Measurements from ENCODE around the gene SKAP1.
"Not testable (repeated sequence)": the region's sequence is repeated elsewhere in the genome, so short reads cannot be mapped to it uniquely, and the experiment has no call there.

SKAP1 gene

GRCh38 chr17:48360861-48361633, 69.0 kb downstream of the SKAP1 start:
- H3K27me3 ChIP-seq (replicated peaks in 2 of 5; ENCODE audit: control insufficient read depth in 4 of 5, insufficient read depth in 5 of 5, low read length in 4 of 5); POLR2A ChIA-PET; H3K36me3 ChIP-seq (ENCODE audit: control insufficient read depth in 4 of 4, insufficient read depth in 4 of 4, low read length in 3 of 4); H3K27ac ChIP-seq (ENCODE audit: insufficient read depth in 1 of 2, low read depth in 1 of 2, low read length in 2 of 2, poor library complexity in 1 of 2, severe bottlenecking in 2 of 2); H3K4me3 ChIP-seq (ENCODE audit: control insufficient read depth in 1 of 7, extremely low read depth in 1 of 7, insufficient read depth in 4 of 7, low read depth in 2 of 7, low read length in 6 of 7); H3K9me3 ChIP-seq (ENCODE audit: control extremely low read depth in 1 of 5, control insufficient read depth in 4 of 5, insufficient read depth in 2 of 5, low read depth in 1 of 5, low read length in 4 of 5); DNase-seq: not testable (repeated sequence)
- CTCF ChIA-PET, result interaction anchor here (1.1 to 3.8 kb wide), 4 partner anchors 9 to 85 kb away, joined by 3 to 16 read pairs (median 4); no protein-coding TSS in a partner anchor
- 88% methylated on average over 5 of the region's 11 CpGs for WGBS (ENCODE audit: insufficient coverage)
- peaks cover 0 to 12% (median 8%) of the 10 kb centered on the region in 4 experiments for H3K4me1 ChIP-seq (ENCODE audit: control extremely low read depth in 1 of 4, control insufficient read depth in 4 of 4, insufficient read depth in 4 of 4, low read length in 3 of 4)

DNA sequence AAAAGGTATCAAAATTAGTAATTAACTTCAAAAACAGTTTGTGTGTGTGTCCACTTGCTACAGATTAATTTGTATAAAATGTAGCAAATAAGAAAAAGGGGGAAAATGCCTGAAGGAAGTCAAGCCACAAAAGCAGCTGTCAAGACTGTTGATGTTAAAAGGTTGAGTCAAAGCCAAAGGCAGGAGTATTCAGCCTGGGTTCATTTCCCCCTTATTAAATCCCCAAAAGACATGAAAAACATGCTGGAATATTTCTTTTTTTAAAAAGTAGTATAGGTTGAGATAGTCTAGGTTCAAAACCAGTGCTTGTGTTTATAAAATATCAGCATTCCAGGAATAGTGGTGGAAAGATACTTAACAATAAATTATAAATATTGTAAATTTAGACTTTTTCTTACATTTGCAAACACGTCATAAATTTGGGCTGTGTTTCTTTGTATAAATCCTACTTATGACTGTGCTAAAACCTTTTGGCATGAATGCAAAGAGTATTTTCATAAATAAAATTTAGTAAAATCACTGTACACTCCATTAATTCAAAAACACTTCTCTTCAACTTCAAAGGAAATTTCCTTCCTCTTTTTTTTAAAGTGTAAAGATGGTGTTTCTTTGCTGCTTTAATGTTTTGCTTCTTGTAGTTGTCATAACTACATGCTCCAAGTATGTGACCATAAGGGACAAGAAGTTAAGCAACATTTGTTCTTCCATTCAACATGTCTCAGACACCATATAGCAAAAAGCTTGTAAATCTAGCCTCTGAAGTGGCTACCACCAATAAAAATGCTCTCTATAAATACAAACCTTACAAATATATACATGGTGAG, 72.0 kb downstream of the SKAP1 start:
- ChIA-PET CTCF (interaction anchor here (0.9 to 1.4 kb wide), 5 partner anchors 11 to 142 kb away, joined by 3 to 4 read pairs (median 3); no protein-coding TSS in a partner anchor), POLR2A (no interaction called here)
- Histone ChIP-seq H3K27me3 (replicated peaks in 2 of 5; ENCODE audit: control insufficient read depth in 4 of 5, insufficient read depth in 5 of 5, low read length in 4 of 5) (no peaks in the 10 kb centered on the region), H3K27ac (ENCODE audit: insufficient read depth in 1 of 2, low read depth in 1 of 2, low read length in 2 of 2, poor library complexity in 1 of 2, severe bottlenecking in 2 of 2) (peak overlapping the region in 1 of 2 experiments; percentile 64), H3K4me3 (ENCODE audit: control insufficient read depth in 1 of 7, extremely low read depth in 1 of 7, insufficient read depth in 4 of 7, low read depth in 2 of 7, low read length in 6 of 7) (no peak overlapping the region), H3K9me3 (ENCODE audit: control extremely low read depth in 1 of 5, control insufficient read depth in 4 of 5, insufficient read depth in 2 of 5, low read depth in 1 of 5, low read length in 4 of 5) (no peaks in the 10 kb centered on the region), H3K36me3 (ENCODE audit: control insufficient read depth in 4 of 4, insufficient read depth in 4 of 4, low read length in 3 of 4) (no peaks in the 10 kb centered on the region), H3K4me1 (ENCODE audit: control extremely low read depth in 1 of 4, control insufficient read depth in 4 of 4, insufficient read depth in 4 of 4, low read length in 3 of 4) (peaks cover 0 to 12% (median 8%) of the 10 kb centered on the region in 4 experiments)
- WGBS (ENCODE audit: insufficient coverage), result no CpG with 5 or more reads among the region's 1 CpG
- DNase-seq, result peak; percentile 54 to 91 (median 87)

GRCh38 chr17:48356866-48357265, 73.1 kb downstream of the SKAP1 start:
- WGBS (ENCODE audit: insufficient coverage), result 86% methylated on average over 1 of the region's 2 CpGs
- no peaks in the 10 kb centered on the region for H3K27me3 ChIP-seq (replicated peaks in 2 of 5; ENCODE audit: control insufficient read depth in 4 of 5, insufficient read depth in 5 of 5, low read length in 4 of 5)
- POLR2A ChIA-PET, result no interaction called here
- peaks cover 0 to 15% (median 8%) of the 10 kb centered on the region in 4 experiments for H3K4me1 ChIP-seq (ENCODE audit: control extremely low read depth in 1 of 4, control insufficient read depth in 4 of 4, insufficient read depth in 4 of 4, low read length in 3 of 4)
- no peak overlapping the region for H3K4me3 ChIP-seq (ENCODE audit: control insufficient read depth in 1 of 7, extremely low read depth in 1 of 7, insufficient read depth in 4 of 7, low read depth in 2 of 7, low read length in 6 of 7)
- H3K27ac ChIP-seq (ENCODE audit: insufficient read depth in 1 of 2, low read depth in 1 of 2, low read length in 2 of 2, poor library complexity in 1 of 2, severe bottlenecking in 2 of 2), result no peak overlapping the region
- no peaks in the 10 kb centered on the region for H3K9me3 ChIP-seq (ENCODE audit: control extremely low read depth in 1 of 5, control insufficient read depth in 4 of 5, insufficient read depth in 2 of 5, low read depth in 1 of 5, low read length in 4 of 5)
- DNase-seq, result no peak
- CTCF ChIA-PET, result interaction anchor here (1.0 to 1.5 kb wide), 2 partner anchors 11 to 16 kb away, joined by 3 read pairs; no protein-coding TSS in a partner anchor
- H3K36me3 ChIP-seq (ENCODE audit: control insufficient read depth in 4 of 4, insufficient read depth in 4 of 4, low read length in 3 of 4), result no peaks in the 10 kb centered on the region

DNA sequence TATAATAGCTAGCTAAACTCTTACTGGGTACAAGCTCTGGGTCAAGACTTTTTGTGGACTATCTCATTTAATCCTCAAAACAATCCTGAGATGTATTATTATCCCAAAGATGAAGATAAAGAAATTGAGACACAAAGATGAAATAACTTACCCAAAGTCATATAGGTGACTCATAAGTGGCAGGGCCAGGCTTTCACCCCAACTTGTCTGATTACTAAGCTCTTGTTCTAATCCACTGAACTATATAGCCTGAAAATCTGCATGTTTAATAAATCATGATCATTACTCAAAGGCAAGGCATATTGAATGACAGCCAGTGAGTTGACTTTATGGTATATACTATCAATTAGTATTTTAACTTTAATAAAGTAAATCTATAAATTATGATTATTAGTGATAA, 77.4 kb downstream of the SKAP1 start:
- DNase-seq, result peak in 2 of 3 donors; percentile 21 to 34
- Histone ChIP-seq H3K36me3 (ENCODE audit: control insufficient read depth in 4 of 4, insufficient read depth in 4 of 4, low read length in 3 of 4) (no peaks in the 10 kb centered on the region), H3K9me3 (ENCODE audit: control extremely low read depth in 1 of 5, control insufficient read depth in 4 of 5, insufficient read depth in 2 of 5, low read depth in 1 of 5, low read length in 4 of 5) (peaks cover 0 to 3% (median 2%) of the 10 kb centered on the region in 5 experiments), H3K4me1 (ENCODE audit: control extremely low read depth in 1 of 4, control insufficient read depth in 4 of 4, insufficient read depth in 4 of 4, low read length in 3 of 4) (peaks cover 0 to 4% (median 1%) of the 10 kb centered on the region in 4 experiments), H3K27ac (ENCODE audit: insufficient read depth in 1 of 2, low read depth in 1 of 2, low read length in 2 of 2, poor library complexity in 1 of 2, severe bottlenecking in 2 of 2) (no peak overlapping the region), H3K4me3 (ENCODE audit: control insufficient read depth in 1 of 7, extremely low read depth in 1 of 7, insufficient read depth in 4 of 7, low read depth in 2 of 7, low read length in 6 of 7) (no peak overlapping the region), H3K27me3 (replicated peaks in 2 of 5; ENCODE audit: control insufficient read depth in 4 of 5, insufficient read depth in 5 of 5, low read length in 4 of 5) (no peaks in the 10 kb centered on the region)
- ChIA-PET CTCF (interaction anchor here (0.7 to 2.8 kb wide), 19 partner anchors 10 to 247 kb away, joined by 3 to 24 read pairs (median 5); partner anchors contain the start of genes HOXB3 and HOXB5), POLR2A (no interaction called here)

- peaks cover 0 to 3% (median 0%) of the 10 kb centered on the region in 4 experiments for H3K4me1 ChIP-seq (ENCODE audit: control extremely low read depth in 1 of 4, control insufficient read depth in 4 of 4, insufficient read depth in 4 of 4, low read length in 3 of 4)
- ChIA-PET CTCF (interaction anchor here (0.6 to 2.8 kb wide), 33 partner anchors 9 to 248 kb away, joined by 3 to 24 read pairs (median 4); partner anchors contain the start of genes HOXB3 and HOXB5), POLR2A (interaction anchor here (0.7 kb wide), 2 partner anchors 250 to 275 kb away, joined by 3 to 4 read pairs; no protein-coding TSS in a partner anchor)
- peak; percentile 54 to 63 (median 62) for DNase-seq
- H3K4me3 ChIP-seq (ENCODE audit: control insufficient read depth in 1 of 7, extremely low read depth in 1 of 7, insufficient read depth in 4 of 7, low read depth in 2 of 7, low read length in 6 of 7), result no peak overlapping the region
- no peak overlapping the region for H3K27ac ChIP-seq (ENCODE audit: insufficient read depth in 1 of 2, low read depth in 1 of 2, low read length in 2 of 2, poor library complexity in 1 of 2, severe bottlenecking in 2 of 2)
- H3K27me3 ChIP-seq (replicated peaks in 2 of 5; ENCODE audit: control insufficient read depth in 4 of 5, insufficient read depth in 5 of 5, low read length in 4 of 5), result no peaks in the 10 kb centered on the region
- H3K9me3 ChIP-seq (ENCODE audit: control extremely low read depth in 1 of 5, control insufficient read depth in 4 of 5, insufficient read depth in 2 of 5, low read depth in 1 of 5, low read length in 4 of 5), result peaks cover 0 to 3% (median 2%) of the 10 kb centered on the region in 5 experiments
- H3K36me3 ChIP-seq (ENCODE audit: control insufficient read depth in 4 of 4, insufficient read depth in 4 of 4, low read length in 3 of 4), result no peaks in the 10 kb centered on the region
Observed at GRCh38 chr17:48351911-48352332, 78.1 kb downstream of the SKAP1 start.

GRCh38 chr17:48348352-48348751, 81.7 kb downstream of the SKAP1 start:
- no peak for DNase-seq
- H3K9me3 ChIP-seq (ENCODE audit: control extremely low read depth in 1 of 5, control insufficient read depth in 4 of 5, insufficient read depth in 2 of 5, low read depth in 1 of 5, low read length in 4 of 5), result peaks cover 0 to 3% (median 2%) of the 10 kb centered on the region in 5 experiments
- peaks cover 0 to 3% (median 0%) of the 10 kb centered on the region in 4 experiments for H3K36me3 ChIP-seq (ENCODE audit: control insufficient read depth in 4 of 4, insufficient read depth in 4 of 4, low read length in 3 of 4)
- H3K27ac ChIP-seq (ENCODE audit: insufficient read depth in 1 of 2, low read depth in 1 of 2, low read length in 2 of 2, poor library complexity in 1 of 2, severe bottlenecking in 2 of 2), result no peak overlapping the region
- ChIA-PET POLR2A (no interaction called here), CTCF (interaction anchor here (1.3 to 1.5 kb wide), 2 partner anchors 13 to 15 kb away, joined by 3 to 11 read pairs; no protein-coding TSS in a partner anchor)
- H3K4me3 ChIP-seq (ENCODE audit: control insufficient read depth in 1 of 7, extremely low read depth in 1 of 7, insufficient read depth in 4 of 7, low read depth in 2 of 7, low read length in 6 of 7), result no peak overlapping the region
- H3K4me1 ChIP-seq (ENCODE audit: control extremely low read depth in 1 of 4, control insufficient read depth in 4 of 4, insufficient read depth in 4 of 4, low read length in 3 of 4), result peaks cover 0 to 3% (median 0%) of the 10 kb centered on the region in 4 experiments
- no peaks in the 10 kb centered on the region for H3K27me3 ChIP-seq (replicated peaks in 2 of 5; ENCODE audit: control insufficient read depth in 4 of 5, insufficient read depth in 5 of 5, low read length in 4 of 5)
